Raji (cell line): Measurements from ENCODE around the gene PLPP6.

ENCODE experiments used
- POLR2A ChIP-seq: IDR thresholded peaks from 2 replicates; pipeline ENCODE4 v1.6.1; 2011; ENCODE audit warnings: low read depth, low read length, control low read depth; ENCODE audit not compliant: insufficient read depth

Gene PLPP6

GRCh38 chr9:4706971-4707622, 45.0 kb downstream of the PLPP6 start:
- no peak for TF ChIP-seq POLR2A

DNA sequence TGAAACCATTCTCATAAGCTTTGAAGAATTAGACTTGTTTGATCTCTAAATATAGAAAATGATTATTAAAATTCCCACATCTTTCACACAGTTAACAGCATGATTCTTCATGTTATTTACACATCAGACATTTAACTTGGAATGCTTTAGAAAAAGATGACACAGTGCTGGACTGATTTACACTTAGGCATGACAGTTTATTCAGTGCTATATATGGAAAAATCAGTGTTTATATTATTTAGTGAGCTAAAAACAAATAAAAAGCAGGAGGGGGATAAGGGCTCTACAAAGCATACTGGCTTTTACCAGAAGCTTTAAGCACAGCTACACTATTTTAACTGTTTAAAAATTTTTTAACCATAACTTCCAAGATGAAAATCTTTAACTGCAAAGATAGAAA, 47.3 kb downstream of the PLPP6 start:
- TF ChIP-seq POLR2A: no peak

GRCh38 chr9:4713849-4714248, 51.8 kb downstream of the PLPP6 start:
- TF ChIP-seq POLR2A: no peak

GRCh38 chr9:4714266-4715016, 52.3 kb downstream of the PLPP6 start:
- no peak for TF ChIP-seq POLR2A
